Measurements from ENCODE around the gene CDH11. TPM values are rescaled to one million over a fixed set of nuclear protein-coding genes. Genes with fewer than 3 reads are reported as not detected.

Gene CDH11
- total RNA-seq, 6 experiments from 2014 or later = 1.2 to 6.6 (median 3.0) TPM

DNA sequence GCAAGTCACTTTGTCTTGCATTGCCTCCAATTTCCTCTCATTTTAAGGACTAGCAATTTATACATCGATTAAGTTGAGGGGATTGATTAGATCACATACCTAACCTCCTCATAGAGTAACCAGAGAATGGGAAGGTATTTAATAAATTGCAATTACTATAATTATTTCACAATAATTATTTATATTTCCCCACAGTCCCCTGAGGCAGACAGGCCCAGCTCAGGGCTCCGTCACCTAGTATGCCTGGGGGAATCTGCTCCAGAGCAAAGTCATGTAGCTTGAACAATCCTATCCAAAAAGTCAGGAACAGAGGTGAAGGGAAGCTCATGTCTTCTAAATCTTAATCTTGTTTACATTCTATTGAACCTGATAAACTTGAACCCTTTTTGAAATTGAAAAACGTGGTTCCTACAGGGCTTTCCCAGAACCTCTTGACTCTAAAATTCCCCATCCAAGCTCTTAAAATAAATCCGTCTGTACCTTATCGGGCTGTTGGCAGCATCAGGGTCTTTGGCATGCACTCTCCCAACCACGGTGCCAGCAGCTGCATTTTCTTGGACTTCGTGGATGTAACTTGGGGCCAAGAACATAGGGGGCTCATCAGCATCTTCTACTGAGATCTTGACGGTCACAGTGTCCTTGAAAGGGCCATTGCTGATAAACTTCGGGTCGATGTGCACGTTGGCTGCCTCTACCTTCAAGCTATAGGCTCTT, 140.1 kb downstream of the CDH11 start:
- H3K27ac ChIP-seq = no peak overlapping the region
- H3K4me1 ChIP-seq = no peaks in the 10 kb centered on the region
- 49% methylated on average over 11 of the region's 11 CpGs for WGBS (ENCODE audit: insufficient coverage, low coverage, low lambda C conversion rate, missing lambda C conversion rate)
- ATAC-seq (no peak), DNase-seq (no peak)
- H3K36me3 ChIP-seq = no peaks in the 10 kb centered on the region
- no peaks in the 10 kb centered on the region for H3K9me3 ChIP-seq
- H3K4me3 ChIP-seq = no peak overlapping the region
- no peaks in the 10 kb centered on the region for H3K27me3 ChIP-seq
- intact Hi-C loops (cut with DNase I) = no loop called here
- TF ChIP-seq POLR2A (IDR thresholded peaks at IDR 0.05) = no peak
- TF ChIP-seq, protein P1, sequence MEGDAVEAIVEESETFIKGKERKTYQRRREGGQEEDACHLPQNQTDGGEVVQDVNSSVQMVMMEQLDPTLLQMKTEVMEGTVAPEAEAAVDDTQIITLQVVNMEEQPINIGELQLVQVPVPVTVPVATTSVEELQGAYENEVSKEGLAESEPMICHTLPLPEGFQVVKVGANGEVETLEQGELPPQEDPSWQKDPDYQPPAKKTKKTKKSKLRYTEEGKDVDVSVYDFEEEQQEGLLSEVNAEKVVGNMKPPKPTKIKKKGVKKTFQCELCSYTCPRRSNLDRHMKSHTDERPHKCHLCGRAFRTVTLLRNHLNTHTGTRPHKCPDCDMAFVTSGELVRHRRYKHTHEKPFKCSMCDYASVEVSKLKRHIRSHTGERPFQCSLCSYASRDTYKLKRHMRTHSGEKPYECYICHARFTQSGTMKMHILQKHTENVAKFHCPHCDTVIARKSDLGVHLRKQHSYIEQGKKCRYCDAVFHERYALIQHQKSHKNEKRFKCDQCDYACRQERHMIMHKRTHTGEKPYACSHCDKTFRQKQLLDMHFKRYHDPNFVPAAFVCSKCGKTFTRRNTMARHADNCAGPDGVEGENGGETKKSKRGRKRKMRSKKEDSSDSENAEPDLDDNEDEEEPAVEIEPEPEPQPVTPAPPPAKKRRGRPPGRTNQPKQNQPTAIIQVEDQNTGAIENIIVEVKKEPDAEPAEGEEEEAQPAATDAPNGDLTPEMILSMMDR (IDR thresholded peaks at IDR 0.05) = no peak

DNA sequence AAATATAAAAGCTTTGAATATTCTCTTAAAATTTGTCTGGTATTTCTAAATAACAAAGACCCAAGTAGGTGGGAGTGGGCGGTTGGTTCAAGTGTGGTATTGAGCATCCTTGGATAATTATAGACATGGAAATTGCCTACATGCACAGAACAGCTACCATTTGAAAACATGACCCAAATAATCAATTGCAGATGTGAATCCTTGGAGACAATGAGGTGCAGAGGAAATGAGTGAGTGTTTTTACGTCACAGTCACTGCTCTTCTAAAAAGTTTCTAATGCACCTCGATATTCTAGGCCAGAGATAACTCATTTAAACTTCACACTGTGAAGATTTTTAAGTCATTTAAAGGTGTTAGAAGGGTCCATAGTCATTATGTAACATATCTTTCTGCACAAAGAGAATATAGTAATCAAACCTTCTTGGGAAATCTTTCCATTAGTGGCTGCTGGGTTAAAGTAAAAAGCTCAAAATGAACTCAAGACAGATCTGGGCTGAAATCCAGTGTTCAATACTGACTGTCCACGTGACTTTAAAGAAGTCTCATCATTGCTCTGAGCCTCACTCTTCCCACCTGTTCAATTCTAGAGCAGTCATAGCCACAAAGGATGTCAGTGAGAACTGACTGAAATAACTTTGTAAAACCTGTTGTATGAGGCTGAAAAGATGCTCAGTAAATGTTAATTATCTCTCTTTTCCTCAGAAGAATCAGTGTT, 144.5 kb downstream of the CDH11 start:
- intact Hi-C loops (cut with DNase I) = no loop called here
- Histone ChIP-seq H3K9me3 (no peaks in the 10 kb centered on the region), H3K27ac (no peak overlapping the region), H3K36me3 (no peaks in the 10 kb centered on the region), H3K4me3 (no peak overlapping the region), H3K27me3 (no peaks in the 10 kb centered on the region), H3K4me1 (no peaks in the 10 kb centered on the region)
- DNase-seq (no peak), ATAC-seq (no peak)
- 35% methylated on average over 4 of the region's 4 CpGs for WGBS (ENCODE audit: insufficient coverage, low coverage, low lambda C conversion rate, missing lambda C conversion rate)
- no peak for TF ChIP-seq POLR2A (IDR thresholded peaks at IDR 0.05)
- TF ChIP-seq, protein P1 (IDR thresholded peaks at IDR 0.05) = no peak

DNA sequence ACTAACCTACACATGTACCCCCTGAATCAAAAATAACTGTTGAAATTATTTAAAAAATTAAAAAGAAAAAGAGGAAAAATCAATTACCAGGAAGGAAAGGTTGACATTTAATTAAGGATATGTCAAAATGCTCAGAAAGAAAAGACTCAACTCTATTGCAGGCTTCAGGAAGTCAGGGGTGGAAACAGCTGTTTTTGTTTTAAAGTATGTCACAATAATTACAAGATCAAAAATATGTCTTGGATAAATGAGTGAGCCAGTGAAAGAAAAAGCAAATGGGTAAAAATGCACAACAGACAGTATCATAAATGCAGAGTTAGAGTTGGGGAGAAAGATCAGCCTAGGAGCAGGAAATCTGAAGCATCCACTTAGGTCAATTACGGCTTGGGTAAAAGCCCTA, 146.0 kb downstream of the CDH11 start:
- DNase-seq (no peak), ATAC-seq (no peak)
- no peaks in the 10 kb centered on the region for H3K4me1 ChIP-seq
- whole genome bisulfite sequencing (ENCODE audit: insufficient coverage, low coverage, low lambda C conversion rate, missing lambda C conversion rate) = 57% methylated on average over 1 of the region's 1 CpG
- intact Hi-C loops (cut with DNase I) = no loop called here
- no peak for TF ChIP-seq POLR2A (IDR thresholded peaks at IDR 0.05)
- TF ChIP-seq, protein P1 (IDR thresholded peaks at IDR 0.05) = no peak
- no peaks in the 10 kb centered on the region for H3K9me3 ChIP-seq
- no peaks in the 10 kb centered on the region for H3K36me3 ChIP-seq
- H3K27ac ChIP-seq = no peak overlapping the region
- H3K4me3 ChIP-seq = no peak overlapping the region
- no peaks in the 10 kb centered on the region for H3K27me3 ChIP-seq

DNA sequence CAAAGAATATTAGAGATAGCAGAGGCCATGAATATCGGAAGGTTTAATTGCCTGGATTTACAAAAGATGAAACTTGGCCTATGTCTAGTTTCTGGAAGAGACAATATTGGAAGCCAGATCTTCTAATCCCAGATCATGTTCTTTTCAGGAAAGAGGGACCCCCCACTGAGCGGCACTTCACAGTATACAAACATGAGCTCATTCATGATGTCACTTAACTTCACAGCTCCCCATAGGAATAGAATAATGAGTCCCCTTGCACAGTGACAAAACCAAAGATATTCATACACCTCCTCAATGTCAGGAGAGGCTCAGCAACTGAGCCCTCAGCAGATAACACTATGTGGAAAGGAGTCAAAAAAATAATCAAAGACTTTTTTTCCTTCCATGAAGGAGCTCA, 147.5 kb downstream of the CDH11 start:
- no peaks in the 10 kb centered on the region for H3K9me3 ChIP-seq
- DNase-seq (no peak), ATAC-seq (no peak)
- no peaks in the 10 kb centered on the region for H3K4me1 ChIP-seq
- 63% methylated on average over 2 of the region's 2 CpGs for WGBS (ENCODE audit: insufficient coverage, low coverage, low lambda C conversion rate, missing lambda C conversion rate)
- TF ChIP-seq POLR2A (IDR thresholded peaks at IDR 0.05) = no peak
- TF ChIP-seq, protein P1 (IDR thresholded peaks at IDR 0.05) = no peak
- H3K27ac ChIP-seq = no peak overlapping the region
- intact Hi-C loops (cut with DNase I) = no loop called here
- no peaks in the 10 kb centered on the region for H3K36me3 ChIP-seq
- no peaks in the 10 kb centered on the region for H3K27me3 ChIP-seq
- H3K4me3 ChIP-seq = no peak overlapping the region
